MM.1S (cell line): ENCODE data around the gene TPST1.

ENCODE experiments used
- DNase-seq: peaks from one replicate; pipeline ENCODE4 v3.0.0-alpha.2; 2015
- H2AFZ ChIP-seq: fragments of 300-600 bp; sonication (generic); 2 replicates; pipeline ENCODE4 v1.6.0; 2016; ENCODE audit warnings: antibody characterized with exemption, low read length
- H3F3A ChIP-seq: fragments of 300-600 bp; sonication (generic); 2 replicates; pipeline ENCODE4 v1.6.1; 2016; ENCODE audit warnings: mild to moderate bottlenecking, antibody characterized with exemption, low read length, moderate library complexity, mixed read lengths; ENCODE audit not compliant: insufficient read depth
- H3K27ac ChIP-seq: fragments of 300-600 bp; sonication (generic); 2 replicates; pipeline ENCODE4 v1.5.1; 2016; ENCODE audit warnings: mild to moderate bottlenecking, low read length
- H3K27me3 ChIP-seq: fragments of 300-600 bp; sonication (generic); replicated peaks from 2 replicates; pipeline ENCODE4 v1.6.0; 2016; ENCODE audit warnings: low read length; ENCODE audit not compliant: insufficient read depth
- H3K36me3 ChIP-seq: fragments of 300-600 bp; sonication (generic); replicated peaks from 2 replicates; pipeline ENCODE4 v1.6.1; 2016; ENCODE audit warnings: mild to moderate bottlenecking, low read length, mixed read lengths; ENCODE audit not compliant: insufficient read depth
- H3K4me1 ChIP-seq: fragments of 300-600 bp; sonication (generic); 2 replicates; pipeline ENCODE4 v1.6.1; 2016; ENCODE audit warnings: low read length, mixed read lengths
- H3K4me2 ChIP-seq: fragments of 300-600 bp; sonication (generic); 2 replicates; pipeline ENCODE4 v1.6.0; 2016; ENCODE audit warnings: low read depth, low read length
- H3K4me3 ChIP-seq: fragments of 300-600 bp; sonication (generic); 2 replicates; pipeline ENCODE4 v1.5.1; 2016; ENCODE audit warnings: low read length, mixed read lengths
- H3K79me2 ChIP-seq: fragments of 300-600 bp; sonication (generic); 2 replicates; pipeline ENCODE4 v1.6.1; 2016; ENCODE audit warnings: mixed run types, low read length, mixed read lengths
- H3K9ac ChIP-seq: fragments of 300-600 bp; sonication (generic); 2 replicates; pipeline ENCODE4 v1.6.1; 2016; ENCODE audit warnings: low read length, mixed read lengths
- H3K9me2 ChIP-seq: fragments of 300-600 bp; sonication (generic); replicated peaks from 2 replicates; pipeline ENCODE4 v1.6.1; 2016; ENCODE audit warnings: mild to moderate bottlenecking, low read length, mixed read lengths; ENCODE audit not compliant: insufficient read depth
- H3K9me3 ChIP-seq: fragments of 300-600 bp; sonication (generic); replicated peaks from 2 replicates; pipeline ENCODE4 v1.6.1; 2016; ENCODE audit warnings: mild to moderate bottlenecking, low read length, mixed read lengths; ENCODE audit not compliant: insufficient read depth
- H4K20me1 ChIP-seq: fragments of 300-600 bp; sonication (generic); 2 replicates; pipeline ENCODE4 v1.6.1; 2016; ENCODE audit warnings: mild to moderate bottlenecking, low read length, moderate library complexity, mixed read lengths; ENCODE audit not compliant: insufficient read depth
- EZH2 ChIP-seq: fragments of 300-600 bp; sonication (generic); optimal IDR thresholded peaks from 2 replicates; pipeline ENCODE3; 2017; ENCODE audit warnings: low read depth, mild to moderate bottlenecking, antibody characterized with exemption, low read length, mixed read lengths
- EZH2phosphoT487 ChIP-seq: fragments of 300-600 bp; sonication (generic); IDR thresholded peaks from 2 replicates; pipeline ENCODE4 v1.6.1; 2018; ENCODE audit warnings: antibody characterized with exemption, low read length
- TF ChIP-seq, protein P1 (sequence below): fragments of 300-600 bp; sonication (generic); IDR thresholded peaks from 2 replicates; pipeline ENCODE4 v1.5.1; 2016; ENCODE audit warnings: antibody characterized with exemption, low read length, mixed read lengths

Gene TPST1

DNA sequence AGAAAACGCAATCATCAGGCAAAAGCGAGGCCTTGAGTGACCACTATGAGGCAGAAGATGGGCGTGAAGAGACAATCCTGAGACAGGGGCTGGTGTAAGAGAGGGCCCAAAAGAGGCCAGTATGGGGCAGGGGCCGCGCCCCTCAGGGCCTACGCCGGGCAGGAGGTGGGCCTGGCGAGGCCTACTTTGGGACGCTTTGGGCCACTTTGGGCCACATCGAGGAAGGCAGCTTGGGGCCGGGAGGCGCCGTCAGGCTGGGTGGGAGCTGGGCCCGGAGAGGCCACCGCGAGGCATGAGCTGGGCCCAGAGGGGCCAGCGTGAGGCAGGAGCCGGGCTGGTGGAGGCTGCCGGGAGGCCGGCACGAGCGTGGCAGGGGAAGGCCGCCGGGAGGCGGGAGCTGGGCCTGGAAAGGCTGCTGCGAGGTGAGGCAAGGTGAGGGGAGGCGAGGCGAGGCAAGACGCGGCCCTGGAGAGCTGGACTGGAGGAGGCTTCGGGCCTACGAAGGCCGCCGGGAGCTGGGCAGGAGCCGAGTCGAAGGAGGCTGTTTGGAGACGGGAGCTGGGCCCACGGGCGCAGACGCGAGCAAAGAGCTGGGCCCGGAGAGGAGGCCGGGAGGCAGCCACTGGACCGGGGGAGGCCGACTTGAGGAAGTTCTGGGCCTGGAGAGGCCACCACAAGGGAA is 171.3 kb downstream of the TPST1 start:
- no peak overlapping the region for H3K4me2 ChIP-seq
- no peaks in the 10 kb centered on the region for H3K4me1 ChIP-seq
- H2AFZ ChIP-seq = no peak overlapping the region
- no peaks in the 10 kb centered on the region for H3F3A ChIP-seq
- no peaks in the 10 kb centered on the region for H3K36me3 ChIP-seq
- H3K79me2 ChIP-seq = no peaks in the 10 kb centered on the region
- DNase-seq = no peak
- H3K9me3 ChIP-seq = no peaks in the 10 kb centered on the region
- H3K4me3 ChIP-seq = no peak overlapping the region
- H3K9me2 ChIP-seq = no peaks in the 10 kb centered on the region
- no peaks in the 10 kb centered on the region for H4K20me1 ChIP-seq
- TF ChIP-seq EZH2phosphoT487 (no peak), EZH2 (no peak)
- TF ChIP-seq, protein P1, sequence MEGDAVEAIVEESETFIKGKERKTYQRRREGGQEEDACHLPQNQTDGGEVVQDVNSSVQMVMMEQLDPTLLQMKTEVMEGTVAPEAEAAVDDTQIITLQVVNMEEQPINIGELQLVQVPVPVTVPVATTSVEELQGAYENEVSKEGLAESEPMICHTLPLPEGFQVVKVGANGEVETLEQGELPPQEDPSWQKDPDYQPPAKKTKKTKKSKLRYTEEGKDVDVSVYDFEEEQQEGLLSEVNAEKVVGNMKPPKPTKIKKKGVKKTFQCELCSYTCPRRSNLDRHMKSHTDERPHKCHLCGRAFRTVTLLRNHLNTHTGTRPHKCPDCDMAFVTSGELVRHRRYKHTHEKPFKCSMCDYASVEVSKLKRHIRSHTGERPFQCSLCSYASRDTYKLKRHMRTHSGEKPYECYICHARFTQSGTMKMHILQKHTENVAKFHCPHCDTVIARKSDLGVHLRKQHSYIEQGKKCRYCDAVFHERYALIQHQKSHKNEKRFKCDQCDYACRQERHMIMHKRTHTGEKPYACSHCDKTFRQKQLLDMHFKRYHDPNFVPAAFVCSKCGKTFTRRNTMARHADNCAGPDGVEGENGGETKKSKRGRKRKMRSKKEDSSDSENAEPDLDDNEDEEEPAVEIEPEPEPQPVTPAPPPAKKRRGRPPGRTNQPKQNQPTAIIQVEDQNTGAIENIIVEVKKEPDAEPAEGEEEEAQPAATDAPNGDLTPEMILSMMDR = no peak
- no peak overlapping the region for H3K27ac ChIP-seq
- no peak overlapping the region for H3K9ac ChIP-seq
- H3K27me3 ChIP-seq = no peaks in the 10 kb centered on the region

DNA sequence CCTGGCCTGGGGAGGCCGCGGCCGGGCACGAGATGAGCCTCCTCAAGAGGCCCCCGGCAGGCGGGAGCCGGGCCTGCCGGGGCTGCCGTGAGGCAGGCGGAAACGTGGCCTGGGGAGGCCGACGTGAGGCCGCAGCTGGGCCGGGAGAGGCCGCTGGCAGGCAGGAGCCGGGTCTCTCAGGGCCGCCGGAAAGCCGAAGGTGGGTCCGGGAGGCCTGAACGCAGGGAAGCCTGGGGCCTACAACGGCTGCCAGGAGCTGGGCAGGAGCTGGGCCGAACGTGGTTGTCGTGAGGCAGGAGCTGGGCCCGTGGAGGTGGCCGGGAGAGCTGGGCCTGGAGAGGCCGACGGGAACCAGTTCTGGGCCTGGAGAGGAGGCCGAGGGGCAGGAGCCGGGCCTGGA is 171.9 kb downstream of the TPST1 start:
- H3K4me1 ChIP-seq = no peaks in the 10 kb centered on the region
- no peaks in the 10 kb centered on the region for H3K27me3 ChIP-seq
- no peaks in the 10 kb centered on the region for H3K9me3 ChIP-seq
- H4K20me1 ChIP-seq = no peaks in the 10 kb centered on the region
- no peak overlapping the region for H3K27ac ChIP-seq
- TF ChIP-seq EZH2phosphoT487 (no peak), EZH2 (no peak)
- TF ChIP-seq, protein P1 = no peak
- H3K9ac ChIP-seq = no peak overlapping the region
- H3K9me2 ChIP-seq = no peaks in the 10 kb centered on the region
- no peak for DNase-seq
- no peak overlapping the region for H3K4me2 ChIP-seq
- H3K4me3 ChIP-seq = no peak overlapping the region
- H2AFZ ChIP-seq = no peak overlapping the region
- H3K36me3 ChIP-seq = no peaks in the 10 kb centered on the region
- no peaks in the 10 kb centered on the region for H3F3A ChIP-seq
- no peaks in the 10 kb centered on the region for H3K79me2 ChIP-seq

DNA sequence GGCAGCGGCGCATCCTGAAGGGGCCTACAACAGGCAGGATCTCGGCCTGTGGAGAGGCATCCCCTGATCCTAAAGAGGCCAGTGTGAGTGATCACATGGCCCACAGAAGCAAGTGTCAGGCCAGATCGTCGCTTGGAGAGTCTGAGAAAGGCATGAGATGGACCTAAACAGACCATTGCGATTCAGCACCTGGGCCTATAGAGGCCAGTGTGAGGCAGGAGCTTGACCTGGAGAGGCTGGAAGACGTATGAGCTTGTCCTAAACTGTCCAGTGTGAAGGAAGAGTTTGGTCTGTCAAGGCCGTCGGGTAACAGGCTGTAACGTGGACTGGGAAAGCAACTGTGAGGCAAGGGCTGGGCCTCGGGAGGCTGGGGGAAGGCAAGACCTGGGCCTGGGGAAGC is 172.6 kb downstream of the TPST1 start:
- H3K4me3 ChIP-seq = no peak overlapping the region
- H3K9me3 ChIP-seq = no peaks in the 10 kb centered on the region
- no peak overlapping the region for H2AFZ ChIP-seq
- H3K36me3 ChIP-seq = no peaks in the 10 kb centered on the region
- H3K4me2 ChIP-seq = no peak overlapping the region
- no peaks in the 10 kb centered on the region for H3K9me2 ChIP-seq
- DNase-seq = no peak
- no peaks in the 10 kb centered on the region for H3K4me1 ChIP-seq
- H3K79me2 ChIP-seq = no peaks in the 10 kb centered on the region
- no peak overlapping the region for H3K27ac ChIP-seq
- H3F3A ChIP-seq = no peaks in the 10 kb centered on the region
- TF ChIP-seq, protein P1 = no peak
- no peak for TF ChIP-seq EZH2
- no peak for TF ChIP-seq EZH2phosphoT487
- no peak overlapping the region for H3K9ac ChIP-seq
- no peaks in the 10 kb centered on the region for H4K20me1 ChIP-seq
- no peaks in the 10 kb centered on the region for H3K27me3 ChIP-seq
